K562 (cell line): ENCODE data around the gene TENT4A.

ENCODE experiments used
- CHD4 ChIP-seq: fragments of 200-600 bp; sonication (generic); IDR thresholded peaks from 3 replicates; pipeline ENCODE4 v1.6.1; 2012; ENCODE audit warnings: low read depth, mild to moderate bottlenecking, mixed read lengths, low read length, inconsistent platforms; ENCODE audit not compliant: insufficient read depth, insufficient replicate concordance, poor library complexity, severe bottlenecking
- EZH2 ChIP-seq: IDR thresholded peaks from 2 replicates; pipeline ENCODE4 v1.6.1; 2012; ENCODE audit warnings: low read depth, mild to moderate bottlenecking, inconsistent platforms, low read length, borderline replicate concordance
- ZNF184 ChIP-seq: sonication (generic); formaldehyde crosslinking; IDR thresholded peaks from 2 replicates; pipeline ENCODE4 v1.5.0; 2020; ENCODE audit warnings: missing genetic modification reagents
- TF ChIP-seq, protein P1 (sequence below): sonication (generic); formaldehyde crosslinking; IDR thresholded peaks from 2 replicates; pipeline ENCODE4 v1.9.0; 2022; ENCODE audit warnings: mild to moderate bottlenecking, missing genetic modification reagents
- TF ChIP-seq, protein P2 (sequence below): fragments of 250-450 bp; sonication (Bioruptor Pico); IDR thresholded peaks from 2 replicates; pipeline ENCODE4 v1.5.0; 2021

DNA sequence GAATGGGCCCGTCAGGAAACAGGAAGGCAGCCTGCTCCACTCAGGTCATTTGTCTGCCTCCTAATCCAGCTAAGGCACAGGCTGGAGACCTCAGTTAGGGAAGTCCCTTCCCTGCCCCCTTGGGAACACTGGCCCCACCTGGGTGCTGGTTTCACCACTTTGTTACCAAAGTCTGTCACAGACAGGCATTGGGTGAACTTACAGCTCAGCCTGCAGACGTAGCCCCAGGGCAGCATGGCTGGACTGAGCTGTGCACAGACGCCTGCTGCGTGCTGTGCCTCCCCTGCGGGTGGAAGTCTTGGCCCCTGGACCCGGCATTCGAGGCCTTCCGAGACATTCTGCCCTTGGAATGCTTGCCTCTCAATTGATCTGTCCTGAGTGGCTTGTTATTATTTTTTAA, 48.9 kb downstream of the TENT4A start:
- TF ChIP-seq, protein P1, sequence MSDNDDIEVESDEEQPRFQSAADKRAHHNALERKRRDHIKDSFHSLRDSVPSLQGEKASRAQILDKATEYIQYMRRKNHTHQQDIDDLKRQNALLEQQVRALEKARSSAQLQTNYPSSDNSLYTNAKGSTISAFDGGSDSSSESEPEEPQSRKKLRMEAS (CRISPR knock-in tag), result no peak
- TF ChIP-seq ZNF184 (CRISPR knock-in tag), result no peak
- TF ChIP-seq, protein P2, sequence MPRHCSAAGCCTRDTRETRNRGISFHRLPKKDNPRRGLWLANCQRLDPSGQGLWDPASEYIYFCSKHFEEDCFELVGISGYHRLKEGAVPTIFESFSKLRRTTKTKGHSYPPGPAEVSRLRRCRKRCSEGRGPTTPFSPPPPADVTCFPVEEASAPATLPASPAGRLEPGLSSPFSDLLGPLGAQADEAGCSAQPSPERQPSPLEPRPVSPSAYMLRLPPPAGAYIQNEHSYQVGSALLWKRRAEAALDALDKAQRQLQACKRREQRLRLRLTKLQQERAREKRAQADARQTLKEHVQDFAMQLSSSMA (CRISPR knock-in tag), result no peak
- no peak for TF ChIP-seq CHD4
- no peak for TF ChIP-seq EZH2
